HEK293 (cell line): ENCODE measurements around the gene IDUA.

Experiments used
- CTCF ChIA-PET: fragments of 350-600 bp; formaldehyde crosslinking; extraction: SDS; loops from one replicate; lab custom pipeline; 2021; ENCODE audit warnings: antibody characterized with exemption; lab: Yijun Ruan, JAX
- POLR2A ChIA-PET: fragments of 300-600 bp; formaldehyde crosslinking; extraction: SDS; loops from one replicate; lab custom pipeline; 2020; ENCODE audit warnings: antibody characterized with exemption, inconsistent platforms; lab: Yijun Ruan, JAX
- H3K27ac ChIP-seq: fragments of 200-500 bp; sonication (Bioruptor generic); 2 replicates; pipeline ENCODE4 v1.5.1; 2014; ENCODE audit warnings: low read depth, low read length, control low read depth, inconsistent platforms; ENCODE audit errors: extremely low read depth
- H3K36me3 ChIP-seq, 2 experiments: fragments of 200-500 bp in 1 of 2; sonication (Bioruptor generic) in 1 of 2; 1 replicate in 1 of 2; 2 replicates in 1 of 2; pipeline ENCODE4 v1.5.1; 2014 to 2017; ENCODE audit warnings: inconsistent platforms in 2 of 2, low read length in 2 of 2; ENCODE audit not compliant: control insufficient read depth in 2 of 2, insufficient read depth in 1 of 2
- H3K4me1 ChIP-seq: fragments of 200-500 bp; sonication (Bioruptor generic); 2 replicates; pipeline ENCODE4 v1.5.1; 2014; ENCODE audit warnings: mild to moderate bottlenecking, low read length, inconsistent platforms; ENCODE audit not compliant: control insufficient read depth, insufficient read depth
- H3K4me3 ChIP-seq: 2 replicates; pipeline ENCODE4 v1.5.1; 2011; ENCODE audit warnings: low read depth, mild to moderate bottlenecking, control low read depth, low read length, moderate library complexity
- H3K9me3 ChIP-seq: fragments of 200-500 bp; sonication (Bioruptor generic); 2 replicates; pipeline ENCODE4 v1.5.1; 2014; ENCODE audit warnings: low read depth, low read length, inconsistent platforms; ENCODE audit not compliant: control insufficient read depth, insufficient read depth
- BCL11B ChIP-seq: fragments of 450-650 bp; formaldehyde crosslinking; IDR thresholded peaks from 2 replicates; pipeline ENCODE4 v1.5.1; 2016; ENCODE audit warnings: low read depth, missing biosample characterization, missing genetic modification characterization
- CTCF ChIP-seq: fragments of 450-650 bp; formaldehyde crosslinking; IDR thresholded peaks from 2 replicates; pipeline ENCODE4 v1.5.1; 2016; ENCODE audit warnings: missing biosample characterization, missing genetic modification characterization
- ELK4 ChIP-seq: IDR thresholded peaks from 2 replicates; pipeline ENCODE4 v1.6.1; 2011; ENCODE audit warnings: mild to moderate bottlenecking, low read depth, low read length, borderline replicate concordance
- GLI2 ChIP-seq: fragments of 450-650 bp; formaldehyde crosslinking; IDR thresholded peaks from 2 replicates; pipeline ENCODE4; 2017; ENCODE audit warnings: missing biosample characterization, missing genetic modification characterization, low read depth, borderline replicate concordance
- GLI4 ChIP-seq: fragments of 450-650 bp; formaldehyde crosslinking; IDR thresholded peaks from 2 replicates; pipeline ENCODE4 v1.5.1; 2016; ENCODE audit warnings: missing biosample characterization, missing genetic modification characterization
- GLIS2 ChIP-seq: fragments of 450-650 bp; formaldehyde crosslinking; IDR thresholded peaks from 2 replicates; pipeline ENCODE4 v1.5.1; 2016; ENCODE audit warnings: missing biosample characterization, missing genetic modification characterization
- HOXD13 ChIP-seq: sonication (generic); formaldehyde crosslinking; IDR thresholded peaks from 2 replicates; pipeline ENCODE4 v1.8.0; 2022; ENCODE audit warnings: missing genetic modification reagents, borderline replicate concordance
- INSM2 ChIP-seq: fragments of 450-650 bp; formaldehyde crosslinking; IDR thresholded peaks from 2 replicates; pipeline ENCODE4 v1.5.1; 2016; ENCODE audit warnings: missing biosample characterization, missing genetic modification characterization
- KLF9 ChIP-seq: fragments of 450-650 bp; formaldehyde crosslinking; IDR thresholded peaks from 2 replicates; pipeline ENCODE4 v1.5.1; 2016; ENCODE audit warnings: missing biosample characterization, missing genetic modification characterization, low read depth
- MEIS1 ChIP-seq: sonication (generic); formaldehyde crosslinking; IDR thresholded peaks from 2 replicates; pipeline ENCODE4 v1.8.1; 2022; ENCODE audit warnings: missing genetic modification reagents, mild to moderate bottlenecking, borderline replicate concordance
- OVOL3 ChIP-seq: fragments of 450-650 bp; formaldehyde crosslinking; IDR thresholded peaks from 2 replicates; pipeline ENCODE4 v1.5.1; 2016; ENCODE audit warnings: missing biosample characterization, missing genetic modification characterization
- SP7 ChIP-seq: fragments of 450-650 bp; formaldehyde crosslinking; IDR thresholded peaks from 2 replicates; pipeline ENCODE4 v1.5.1; 2016; ENCODE audit warnings: missing biosample characterization, missing genetic modification characterization
- ZBTB6 ChIP-seq: fragments of 450-650 bp; formaldehyde crosslinking; IDR thresholded peaks from 2 replicates; pipeline ENCODE4 v1.5.1; 2017; ENCODE audit warnings: missing biosample characterization, missing genetic modification characterization
- ZNF302 ChIP-seq: fragments of 450-650 bp; formaldehyde crosslinking; IDR thresholded peaks from 2 replicates; pipeline ENCODE4 v1.5.1; 2016; ENCODE audit warnings: missing biosample characterization, missing genetic modification characterization, low read depth
- ZNF366 ChIP-seq: fragments of 450-650 bp; formaldehyde crosslinking; conservative IDR thresholded peaks from 2 replicates; pipeline ENCODE4 v1.5.1; 2016; ENCODE audit warnings: missing biosample characterization, missing genetic modification characterization
- ZNF394 ChIP-seq: fragments of 450-650 bp; formaldehyde crosslinking; IDR thresholded peaks from 2 replicates; pipeline ENCODE4 v1.5.1; 2016; ENCODE audit warnings: missing biosample characterization, missing genetic modification characterization, mild to moderate bottlenecking, moderate library complexity, borderline replicate concordance
- ZNF404 ChIP-seq: fragments of 450-650 bp; formaldehyde crosslinking; IDR thresholded peaks from 2 replicates; pipeline ENCODE4 v1.5.1; 2017; ENCODE audit warnings: missing biosample characterization, missing genetic modification characterization
- ZNF48 ChIP-seq: fragments of 450-650 bp; formaldehyde crosslinking; IDR thresholded peaks from 2 replicates; pipeline ENCODE4 v1.5.1; 2016; ENCODE audit warnings: missing biosample characterization, missing genetic modification characterization
- ZNF580 ChIP-seq: fragments of 450-650 bp; formaldehyde crosslinking; IDR thresholded peaks from 2 replicates; pipeline ENCODE4 v1.5.1; 2016; ENCODE audit warnings: missing biosample characterization, missing genetic modification characterization
- ZNF610 ChIP-seq: fragments of 450-650 bp; formaldehyde crosslinking; IDR thresholded peaks from 2 replicates; pipeline ENCODE4 v1.5.1; 2016; ENCODE audit warnings: missing biosample characterization, missing genetic modification characterization, borderline replicate concordance
- ZNF621 ChIP-seq: fragments of 450-650 bp; formaldehyde crosslinking; IDR thresholded peaks from 2 replicates; pipeline ENCODE4 v1.5.1; 2017; ENCODE audit warnings: missing biosample characterization, missing genetic modification characterization
- ZNF626 ChIP-seq: fragments of 450-650 bp; sonication (Bioruptor Pico); formaldehyde crosslinking; IDR thresholded peaks from 2 replicates; pipeline ENCODE4 v1.5.1; 2018; ENCODE audit warnings: missing biosample characterization, missing genetic modification characterization, inconsistent platforms
- ZNF692 ChIP-seq: fragments of 450-650 bp; formaldehyde crosslinking; IDR thresholded peaks from 2 replicates; pipeline ENCODE4 v1.5.1; 2016; ENCODE audit warnings: missing biosample characterization, missing genetic modification characterization
- ZNF707 ChIP-seq: fragments of 450-650 bp; formaldehyde crosslinking; IDR thresholded peaks from 2 replicates; pipeline ENCODE4 v1.5.1; 2016; ENCODE audit warnings: missing biosample characterization, missing genetic modification characterization
- ZNF76 ChIP-seq: fragments of 450-650 bp; formaldehyde crosslinking; IDR thresholded peaks from 2 replicates; pipeline ENCODE4; 2016; ENCODE audit warnings: low read depth, missing biosample characterization, missing genetic modification characterization, borderline replicate concordance
- ZNF776 ChIP-seq: fragments of 450-650 bp; formaldehyde crosslinking; IDR thresholded peaks from 2 replicates; pipeline ENCODE4 v1.5.0; 2017; ENCODE audit warnings: missing biosample characterization, missing genetic modification characterization, borderline replicate concordance
- ZNF837 ChIP-seq: fragments of 450-650 bp; formaldehyde crosslinking; IDR thresholded peaks from 2 replicates; pipeline ENCODE4 v1.5.1; 2016; ENCODE audit warnings: missing biosample characterization, missing genetic modification characterization
- ZSCAN23 ChIP-seq: fragments of 450-650 bp; formaldehyde crosslinking; IDR thresholded peaks from 2 replicates; pipeline ENCODE4 v1.5.1; 2016; ENCODE audit warnings: missing biosample characterization, missing genetic modification characterization
- ZSCAN5A ChIP-seq: fragments of 450-650 bp; formaldehyde crosslinking; IDR thresholded peaks from 2 replicates; pipeline ENCODE4 v1.5.1; 2016; ENCODE audit warnings: missing biosample characterization, missing genetic modification characterization

Gene IDUA

GRCh38 chr4:1030559-1030958 lies 43.7 kb downstream of the IDUA start (continued):
- TF ChIP-seq ZBTB6 (tag by site-specific recombination) (no peak), ZNF776 (tag by site-specific recombination) (no peak), ZNF621 (tag by site-specific recombination) (no peak), ZNF692 (tag by site-specific recombination) (0 out of 2 replicates have a peak, but pooled peaks have one; percentile 15), ZNF394 (tag by site-specific recombination) (no peak), SP7 (tag by site-specific recombination) (no peak), ZNF707 (tag by site-specific recombination) (no peak), ZNF366 (tag by site-specific recombination) (no peak), OVOL3 (tag by site-specific recombination) (no peak), ZNF610 (tag by site-specific recombination) (no peak), BCL11B (tag by site-specific recombination) (no peak), KLF9 (tag by site-specific recombination) (peak; percentile 48), ZNF404 (tag by site-specific recombination) (no peak)
- TF ChIP-seq, all 188 proteins: peak for 9

- POLR2A ChIA-PET, result interaction anchor here (0.5 kb wide), 1 partner anchor 23 kb away, joined by 3 read pairs; no protein-coding TSS in a partner anchor
- no peaks in the 10 kb centered on the region for H3K4me1 ChIP-seq
Measured at GRCh38 chr4:1031346-1031745, 44.5 kb downstream of the IDUA start.

More at GRCh38 chr4:1031346-1031745, 44.5 kb downstream of the IDUA start:
- TF ChIP-seq ZSCAN5A (tag by site-specific recombination) (no peak), ZNF626 (tag by site-specific recombination) (no peak), ZNF48 (tag by site-specific recombination) (no peak), ZSCAN23 (no peak), GLI2 (tag by site-specific recombination) (no peak), INSM2 (tag by site-specific recombination) (no peak), ZNF76 (tag by site-specific recombination) (no peak), GLIS2 (tag by site-specific recombination) (no peak), CTCF (tag by site-specific recombination) (no peak), ZNF302 (tag by site-specific recombination) (no peak), ZNF580 (tag by site-specific recombination) (no peak), MEIS1 (no peak), HOXD13 (CRISPR knock-in tag) (no peak), ZNF837 (tag by site-specific recombination) (no peak), GLI4 (tag by site-specific recombination) (no peak), ELK4 (no peak)
- Histone ChIP-seq H3K4me3 (no peak overlapping the region), H3K27ac (no peak overlapping the region), H3K9me3 (no peaks in the 10 kb centered on the region), H3K36me3 (no peaks in the 10 kb centered on the region)
- CTCF ChIA-PET, result no interaction called here
